IMR-90 (cell line): Measurements from ENCODE around the gene NDUFA3.

Experiments
- BHLHE40 ChIP-seq: fragments of 150-350 bp; IDR thresholded peaks from 2 replicates; pipeline ENCODE4 v1.6.1; 2016; ENCODE audit warnings: mild to moderate bottlenecking, low read depth, low read length
- CEBPB ChIP-seq: IDR thresholded peaks from 2 replicates; pipeline ENCODE4 v1.6.1; 2012; ENCODE audit warnings: low read depth, low read length, improper control_type of control experiment
- CHD1 ChIP-seq: IDR thresholded peaks from 2 replicates; pipeline ENCODE4 v1.6.1; 2012; ENCODE audit warnings: low read depth, low read length, improper control_type of control experiment
- FOS ChIP-seq: fragments of 150-350 bp; IDR thresholded peaks from 2 replicates; pipeline ENCODE4 v1.6.1; 2016; ENCODE audit warnings: low read depth, low read length
- MAFK ChIP-seq: IDR thresholded peaks from 2 replicates; pipeline ENCODE4 v1.6.1; 2012; ENCODE audit warnings: low read depth, low read length, improper control_type of control experiment
- MXI1 ChIP-seq: IDR thresholded peaks from 2 replicates; pipeline ENCODE4 v1.6.1; 2012; ENCODE audit warnings: low read depth, mild to moderate bottlenecking, low read length, moderate library complexity, borderline replicate concordance
- POLR2A ChIP-seq: IDR thresholded peaks from 2 replicates; pipeline ENCODE4 v1.6.1; 2012; ENCODE audit warnings: mild to moderate bottlenecking, low read depth, low read length
- RAD21 ChIP-seq: IDR thresholded peaks from 2 replicates; pipeline ENCODE4 v1.6.1; 2012; ENCODE audit warnings: low read length, improper control_type of control experiment
- RCOR1 ChIP-seq: IDR thresholded peaks from 2 replicates; pipeline ENCODE4 v1.6.1; 2012; ENCODE audit warnings: mild to moderate bottlenecking, low read length, improper control_type of control experiment; ENCODE audit not compliant: insufficient replicate concordance
- RFX5 ChIP-seq: IDR thresholded peaks from 2 replicates; pipeline ENCODE4 v1.8.0; 2012; ENCODE audit warnings: low read depth, mild to moderate bottlenecking, low read length, moderate library complexity
- SMC3 ChIP-seq: fragments of 150-350 bp; IDR thresholded peaks from 2 replicates; pipeline ENCODE4 v1.6.1; 2016; ENCODE audit warnings: low read depth, mild to moderate bottlenecking, antibody characterized with exemption, low read length, moderate library complexity
- TF ChIP-seq, protein P1 (sequence below): conservative IDR thresholded peaks from 2 replicates; pipeline ENCODE4 v1.5.1; 2012; ENCODE audit warnings: mild to moderate bottlenecking, low read depth, low read length, improper control_type of control experiment
- TF ChIP-seq, protein P2 (sequence below): fragments of 150-350 bp; IDR thresholded peaks from 2 replicates; pipeline ENCODE4 v1.6.1; 2016; ENCODE audit warnings: low read depth, mild to moderate bottlenecking, low read length, moderate library complexity, borderline replicate concordance
- TF ChIP-seq, protein P3 (sequence below): fragments of 150-350 bp; IDR thresholded peaks from 2 replicates; pipeline ENCODE4 v1.6.1; 2017; ENCODE audit warnings: mild to moderate bottlenecking, antibody characterized with exemption, low read length, low read depth

DNA sequence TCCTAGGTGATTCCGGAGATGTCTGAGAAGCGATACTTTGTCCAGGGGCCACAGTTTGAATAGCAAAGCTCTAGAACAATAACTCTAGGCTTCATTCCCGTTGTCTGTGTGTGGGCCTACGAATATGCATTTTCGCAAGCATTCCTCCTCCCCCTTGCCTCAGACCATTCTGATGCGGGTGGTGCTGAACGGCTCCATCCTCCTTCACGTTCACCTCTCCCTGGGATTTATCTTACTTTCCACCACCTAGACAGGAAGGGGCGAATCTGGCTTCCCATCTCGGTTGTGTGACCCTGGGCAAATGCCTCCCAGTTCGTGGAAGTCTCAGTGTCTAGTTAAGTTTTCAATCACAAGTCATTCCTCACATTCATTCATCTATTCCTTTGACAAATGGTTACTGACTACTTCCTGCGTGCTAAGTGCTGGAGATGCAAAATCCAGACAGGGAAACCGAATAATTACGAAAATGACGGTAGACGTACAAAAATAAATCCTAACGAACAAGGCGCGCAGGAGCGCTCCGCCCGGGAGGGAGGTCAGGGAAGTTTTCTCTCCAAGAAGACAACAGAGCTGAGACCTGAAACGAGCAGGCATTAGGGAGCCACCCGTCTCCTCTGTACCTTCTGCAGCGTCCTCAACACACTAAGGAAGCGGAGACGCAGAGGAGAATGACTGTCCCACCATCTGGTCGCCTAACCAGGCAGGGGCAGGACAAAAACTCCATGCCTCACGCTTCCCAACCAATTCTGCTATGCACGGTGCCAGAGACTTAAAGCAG is 33.6 kb downstream of the NDUFA3 start:
- TF ChIP-seq, protein P1, sequence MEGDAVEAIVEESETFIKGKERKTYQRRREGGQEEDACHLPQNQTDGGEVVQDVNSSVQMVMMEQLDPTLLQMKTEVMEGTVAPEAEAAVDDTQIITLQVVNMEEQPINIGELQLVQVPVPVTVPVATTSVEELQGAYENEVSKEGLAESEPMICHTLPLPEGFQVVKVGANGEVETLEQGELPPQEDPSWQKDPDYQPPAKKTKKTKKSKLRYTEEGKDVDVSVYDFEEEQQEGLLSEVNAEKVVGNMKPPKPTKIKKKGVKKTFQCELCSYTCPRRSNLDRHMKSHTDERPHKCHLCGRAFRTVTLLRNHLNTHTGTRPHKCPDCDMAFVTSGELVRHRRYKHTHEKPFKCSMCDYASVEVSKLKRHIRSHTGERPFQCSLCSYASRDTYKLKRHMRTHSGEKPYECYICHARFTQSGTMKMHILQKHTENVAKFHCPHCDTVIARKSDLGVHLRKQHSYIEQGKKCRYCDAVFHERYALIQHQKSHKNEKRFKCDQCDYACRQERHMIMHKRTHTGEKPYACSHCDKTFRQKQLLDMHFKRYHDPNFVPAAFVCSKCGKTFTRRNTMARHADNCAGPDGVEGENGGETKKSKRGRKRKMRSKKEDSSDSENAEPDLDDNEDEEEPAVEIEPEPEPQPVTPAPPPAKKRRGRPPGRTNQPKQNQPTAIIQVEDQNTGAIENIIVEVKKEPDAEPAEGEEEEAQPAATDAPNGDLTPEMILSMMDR: no peak
- TF ChIP-seq POLR2A (no peak), MAFK (no peak), CEBPB (no peak), RFX5 (no peak), FOS (no peak), MXI1 (0 out of 2 replicates have a peak, but pooled peaks have one; percentile 49), RAD21 (no peak), SMC3 (no peak), CHD1 (no peak), RCOR1 (no peak), BHLHE40 (no peak)
- TF ChIP-seq, protein P2, sequence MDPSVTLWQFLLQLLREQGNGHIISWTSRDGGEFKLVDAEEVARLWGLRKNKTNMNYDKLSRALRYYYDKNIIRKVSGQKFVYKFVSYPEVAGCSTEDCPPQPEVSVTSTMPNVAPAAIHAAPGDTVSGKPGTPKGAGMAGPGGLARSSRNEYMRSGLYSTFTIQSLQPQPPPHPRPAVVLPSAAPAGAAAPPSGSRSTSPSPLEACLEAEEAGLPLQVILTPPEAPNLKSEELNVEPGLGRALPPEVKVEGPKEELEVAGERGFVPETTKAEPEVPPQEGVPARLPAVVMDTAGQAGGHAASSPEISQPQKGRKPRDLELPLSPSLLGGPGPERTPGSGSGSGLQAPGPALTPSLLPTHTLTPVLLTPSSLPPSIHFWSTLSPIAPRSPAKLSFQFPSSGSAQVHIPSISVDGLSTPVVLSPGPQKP: no peak
- TF ChIP-seq, protein P3, sequence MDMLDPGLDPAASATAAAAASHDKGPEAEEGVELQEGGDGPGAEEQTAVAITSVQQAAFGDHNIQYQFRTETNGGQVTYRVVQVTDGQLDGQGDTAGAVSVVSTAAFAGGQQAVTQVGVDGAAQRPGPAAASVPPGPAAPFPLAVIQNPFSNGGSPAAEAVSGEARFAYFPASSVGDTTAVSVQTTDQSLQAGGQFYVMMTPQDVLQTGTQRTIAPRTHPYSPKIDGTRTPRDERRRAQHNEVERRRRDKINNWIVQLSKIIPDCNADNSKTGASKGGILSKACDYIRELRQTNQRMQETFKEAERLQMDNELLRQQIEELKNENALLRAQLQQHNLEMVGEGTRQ: no peak
